Esophagus muscularis mucosa (tissue), 2 donors: ENCODE results near the gene KCTD1.

Experiments
- POLR2A ChIP-seq: fragments of 450-650 bp; IDR thresholded peaks from one replicate; pipeline ENCODE4 v1.6.1; 2017; ENCODE audit warnings: antibody characterized with exemption, moderate library complexity, mild to moderate bottlenecking, low read depth
- POLR2AphosphoS5 ChIP-seq, 2 donors: sonication (generic); formaldehyde crosslinking; IDR thresholded peaks; one replicate each; pipeline ENCODE4 v1.6.1; 2017; ENCODE audit warnings: antibody characterized with exemption in 2 of 2

GRCh38 chr18:26524504-26525351 lies 23.6 kb downstream of the KCTD1 start:
- TF ChIP-seq POLR2A (no peak), POLR2AphosphoS5 (IDR thresholded peaks at IDR 0.05) (no peak)
